HEK293T (cell line): ENCODE data around the gene MPHOSPH9.

ENCODE experiments used
- FOXK2 ChIP-seq: fragments of 450-650 bp; IDR thresholded peaks from 2 replicates; pipeline ENCODE4 v1.6.1; 2016; ENCODE audit warnings: mild to moderate bottlenecking
- SUZ12 ChIP-seq: fragments of 450-650 bp; IDR thresholded peaks from 2 replicates; pipeline ENCODE4 v1.6.1; 2016; ENCODE audit warnings: mild to moderate bottlenecking

DNA sequence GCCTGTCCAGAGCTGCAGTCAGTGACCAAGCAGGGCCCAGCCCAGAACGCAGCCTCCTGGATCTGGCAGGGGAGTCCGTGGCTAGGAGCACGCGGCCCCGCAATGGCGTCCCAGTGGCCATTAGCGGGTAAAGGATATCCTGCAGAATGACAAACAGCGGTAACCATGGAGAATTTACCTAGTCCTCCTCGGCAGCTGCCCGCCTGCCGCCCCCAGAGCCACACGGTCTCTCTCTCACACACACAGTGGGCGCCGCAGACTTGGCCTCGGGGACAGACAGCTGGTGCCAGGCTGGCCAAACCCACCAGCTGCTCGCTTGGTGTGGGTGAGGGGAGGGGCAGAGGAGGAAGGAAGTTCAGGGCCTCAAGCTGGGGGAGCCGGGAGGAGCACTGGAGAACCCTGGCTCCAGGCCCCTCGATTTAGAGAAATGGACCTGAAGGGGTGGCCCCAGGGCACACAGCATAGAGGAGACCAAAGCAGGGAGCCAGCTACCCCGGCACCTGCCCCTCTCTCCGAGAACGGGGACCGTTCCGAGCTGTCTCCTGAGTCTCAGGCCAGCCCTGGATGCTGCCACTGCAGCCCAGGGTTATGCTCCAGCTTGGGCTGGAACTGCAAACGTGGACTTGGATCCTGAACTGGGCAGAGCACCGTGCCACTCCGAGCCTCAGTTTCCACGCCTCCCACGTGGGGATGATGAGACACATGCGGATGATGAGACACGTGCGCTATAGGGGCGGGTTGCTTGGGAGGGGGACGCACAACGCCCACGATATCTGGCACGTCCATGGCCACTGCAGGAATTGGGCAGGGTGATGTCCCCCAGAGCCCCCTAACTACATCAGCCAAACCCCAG, 35.3 kb upstream of the MPHOSPH9 start:
- no peak for TF ChIP-seq SUZ12
- TF ChIP-seq FOXK2: no peak
